Endothelial cell of umbilical vein (primary cell): ENCODE measurements around the gene SLC39A3. TPM values are rescaled to one million over a fixed set of nuclear protein-coding genes. Genes with fewer than 3 reads are reported as not detected.

Experiments
- BruUV-seq: library from RNA; stranded (reverse); fragments of 400-500 nt; replicated peaks from 2 replicates; lab custom pipeline; 2021; lab: Mats Ljungman, UMichigan
- CTCF ChIA-PET: fragments of 300-600, 350-600 bp; sonication (Branson Sonifier 250); formaldehyde crosslinking; loops from one replicate; lab custom pipeline; 2021; ENCODE audit warnings: antibody characterized with exemption, inconsistent platforms; lab: Charles Lee
- POLR2A ChIA-PET: fragments of 300-600, 350-600 bp; sonication (Branson Sonifier 250); formaldehyde crosslinking; loops from one replicate; lab custom pipeline; 2021; ENCODE audit warnings: antibody characterized with exemption, inconsistent platforms; lab: Charles Lee
- DNase-seq: peaks from one replicate; pipeline ENCODE4 v3.0.0-alpha.2; 2011; ENCODE audit warnings: low read depth, low spot score
- FAIRE-seq: peaks from 2 replicates; lab custom pipeline; 2011; peaks lifted over from hg19 to GRCh38; lab: Jason Lieb, UNC
- H2AFZ ChIP-seq: 2 replicates; pipeline ENCODE4 v1.6.0; 2012; ENCODE audit warnings: low read depth, low read length, control low read depth, inconsistent platforms
- H3K27ac ChIP-seq: 2 replicates; pipeline ENCODE4 v1.5.1; 2011; ENCODE audit warnings: low read depth, mild to moderate bottlenecking, control low read depth, low read length, moderate library complexity; ENCODE audit not compliant: insufficient read depth
- H3K27me3 ChIP-seq, 2 experiments: 2 replicates each; pipeline versions ENCODE4 v1.6.0 to v1.6.1; 2011; ENCODE audit warnings: low read length in 2 of 2, mixed read lengths in 1 of 2; ENCODE audit not compliant: control insufficient read depth in 2 of 2, insufficient read depth in 2 of 2
- H3K36me3 ChIP-seq, 2 experiments: 2 replicates in 1 of 2; 3 replicates in 1 of 2; pipeline ENCODE4 v1.5.1; 2011; ENCODE audit warnings: low read length in 2 of 2, mild to moderate bottlenecking in 1 of 2, moderate library complexity in 1 of 2; ENCODE audit not compliant: control insufficient read depth in 2 of 2, insufficient read depth in 2 of 2; ENCODE audit errors: extremely low read depth in 1 of 2
- H3K4me1 ChIP-seq: 3 replicates; pipeline ENCODE4 v1.5.1; 2011; ENCODE audit warnings: mild to moderate bottlenecking, low read length; ENCODE audit not compliant: control insufficient read depth, insufficient read depth; ENCODE audit errors: extremely low read depth
- H3K4me2 ChIP-seq: 2 replicates; pipeline ENCODE4 v1.6.1; 2011; ENCODE audit warnings: low read length, control low read depth, mixed read lengths; ENCODE audit not compliant: insufficient read depth
- H3K4me3 ChIP-seq, 3 experiments: fragments of 200-600 bp in 1 of 3; sonication (generic), shearing (Covaris generic) in 1 of 3; replicated peaks in 1 of 3; 2 replicates each; pipeline ENCODE4 v1.5.1; 2011 to 2016; ENCODE audit warnings: control low read depth in 3 of 3, low read length in 3 of 3, mild to moderate bottlenecking in 2 of 3, inconsistent platforms in 1 of 3, low read depth in 1 of 3, moderate library complexity in 1 of 3; ENCODE audit not compliant: insufficient read depth in 1 of 3
- H3K79me2 ChIP-seq: 2 replicates; pipeline ENCODE4 v1.6.0; 2012; ENCODE audit warnings: low read length, inconsistent platforms; ENCODE audit not compliant: control insufficient read depth, insufficient read depth
- H3K9ac ChIP-seq: replicated peaks from 2 replicates; pipeline ENCODE3; 2011; ENCODE audit warnings: low read length, control low read depth; ENCODE audit not compliant: insufficient read depth; ENCODE audit errors: extremely low read depth
- H3K9me1 ChIP-seq: replicated peaks from 3 replicates; pipeline ENCODE4 v1.6.0; 2011; ENCODE audit warnings: mild to moderate bottlenecking, low read length; ENCODE audit not compliant: control insufficient read depth, insufficient read depth; ENCODE audit errors: extremely low read depth
- H3K9me3 ChIP-seq: replicated peaks from 2 replicates; pipeline ENCODE4 v1.5.1; 2012; ENCODE audit warnings: low read length, inconsistent platforms; ENCODE audit not compliant: control insufficient read depth, insufficient read depth
- H4K20me1 ChIP-seq: replicated peaks from 2 replicates; pipeline ENCODE3; 2011; ENCODE audit warnings: mild to moderate bottlenecking, low read length; ENCODE audit not compliant: control insufficient read depth, insufficient read depth; ENCODE audit errors: extremely low read depth
- CTCF ChIP-seq, 2 donors: IDR thresholded peaks; 1 replicate in 1 of 2; 2 replicates in 1 of 2; pipeline ENCODE4 v1.5.1; 2011; ENCODE audit warnings: low read length in 2 of 2, mild to moderate bottlenecking in 2 of 2, moderate library complexity in 2 of 2, control low read depth in 1 of 2, inconsistent platforms in 1 of 2, low read depth in 1 of 2; ENCODE audit not compliant: insufficient read depth in 1 of 2; ENCODE audit errors: extremely low read depth in 1 of 2
- EZH2 ChIP-seq: IDR thresholded peaks from 2 replicates; pipeline ENCODE4 v1.6.1; 2012; ENCODE audit warnings: borderline replicate concordance, low read depth, mild to moderate bottlenecking, moderate library complexity, low read length, inconsistent platforms; ENCODE audit not compliant: severe bottlenecking
- FOS ChIP-seq: IDR thresholded peaks from 2 replicates; pipeline ENCODE4 v1.6.1; 2011; ENCODE audit warnings: mild to moderate bottlenecking, low read length, moderate library complexity, borderline replicate concordance; ENCODE audit not compliant: insufficient read depth
- JUN ChIP-seq: IDR thresholded peaks from 2 replicates; pipeline ENCODE4 v1.6.1; 2011; ENCODE audit warnings: borderline replicate concordance, low read depth; ENCODE audit not compliant: insufficient read length, insufficient read depth
- MYC ChIP-seq: IDR thresholded peaks from one replicate; pipeline ENCODE4 v1.6.1; 2011; ENCODE audit warnings: mild to moderate bottlenecking, low read depth, low read length
- POLR2AphosphoS5 ChIP-seq: IDR thresholded peaks from 2 replicates; pipeline ENCODE4 v1.6.1; 2012; ENCODE audit warnings: low read depth, mild to moderate bottlenecking, control low read depth, low read length, moderate library complexity; ENCODE audit not compliant: insufficient read depth
- dilution Hi-C: fragments of 300-500 bp; cut with MboI; formaldehyde crosslinking; loops from one replicate; pipeline ENCODE4 v1.15.0; 2019; ENCODE audit warnings: low sequenced_read_pairs; ENCODE audit not compliant: extremely low pct_ligation_motif_present
- intact Hi-C: fragments of 100-400 bp; cut with micrococcal nuclease; formaldehyde crosslinking; loops from one replicate; pipeline ENCODE4 v1.10.0; 2022
- polyA plus RNA-seq, 4 experiments: library from polyadenylated mRNA; depleted of rRNA in 3 of 4; stranded (reverse) in 3 of 4; unstranded in 1 of 4; fragments of >200 nt; gene quantifications; 2 replicates each; pipeline versions ENCODE4 v1.2.1 to v1.2.3, GENCODE V29; 2011 to 2012; ENCODE audit warnings: missing spikeins in 1 of 4
- total RNA-seq: library from RNA; stranded (reverse); gene quantifications from 2 replicates; pipeline ENCODE4 v1.2.3, GENCODE V29; 2021
- TF ChIP-seq, protein P1 (sequence below): IDR thresholded peaks from 2 replicates; pipeline ENCODE4 v1.6.1; 2011; ENCODE audit not compliant: insufficient read depth, insufficient read length

The SLC39A3 gene
- total and polyA plus RNA-seq, 2 donors (not counting 3 experiments of a cell fraction or from before 2014, with no cell fraction given) = 28.0 to 43.1 TPM

DNA sequence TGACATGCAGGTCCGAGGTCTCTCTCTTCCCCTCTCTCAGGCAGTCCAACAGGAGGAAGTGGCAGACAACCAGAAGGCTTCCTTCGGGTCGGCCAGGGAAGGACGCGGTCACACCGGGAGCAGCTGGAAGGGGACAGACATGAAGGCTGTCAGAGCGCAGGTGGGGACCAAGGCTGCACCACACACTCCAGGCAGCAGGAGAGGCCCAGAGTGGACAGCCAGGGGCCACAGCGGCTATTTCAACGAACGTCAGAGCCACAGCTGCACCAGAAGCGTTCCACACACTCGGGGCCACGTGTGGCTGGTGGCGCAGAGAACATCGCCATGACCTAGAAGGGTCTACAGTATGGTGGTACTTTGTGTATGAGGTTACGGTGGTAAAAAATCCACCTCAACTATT, 16.0 kb upstream of the SLC39A3 start:
- TF ChIP-seq POLR2AphosphoS5 (no peak), JUN (no peak), CTCF (IDR thresholded peaks at IDR 0.05; ENCODE audit: extremely low read depth in 1 of 2, insufficient read depth in 1 of 2, low read depth in 1 of 2, low read length in 2 of 2) (no peak), EZH2 (no peak), MYC (no peak), FOS (no peak)
- TF ChIP-seq, protein P1, sequence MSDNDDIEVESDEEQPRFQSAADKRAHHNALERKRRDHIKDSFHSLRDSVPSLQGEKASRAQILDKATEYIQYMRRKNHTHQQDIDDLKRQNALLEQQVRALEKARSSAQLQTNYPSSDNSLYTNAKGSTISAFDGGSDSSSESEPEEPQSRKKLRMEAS = no peak
- H3K79me2 ChIP-seq = no peaks in the 10 kb centered on the region
- no peak overlapping the region for H3K4me3 ChIP-seq
- no peaks in the 10 kb centered on the region for H3K27me3 ChIP-seq
- no peaks in the 10 kb centered on the region for H3K4me1 ChIP-seq
- CTCF ChIA-PET = interaction anchor here (2.1 kb wide), 1 partner anchor 108 kb away, joined by 6 read pairs; no protein-coding TSS in a partner anchor
- dilution Hi-C loops = loop anchor here (10.0 kb wide), 1 partner anchor 61 kb away; no protein-coding TSS in a partner anchor
- H3K36me3 ChIP-seq = peaks cover 8 to 28% of the 10 kb centered on the region in 2 experiments
- H3K9me1 ChIP-seq = no peaks in the 10 kb centered on the region
- POLR2A ChIA-PET = no interaction called here
- intact Hi-C loops = no loop called here
- no peaks in the 10 kb centered on the region for H3K9me3 ChIP-seq
- no TSS peak for BruUV-seq
- H2AFZ ChIP-seq = no peak overlapping the region
- no peaks in the 10 kb centered on the region for H4K20me1 ChIP-seq
- FAIRE-seq = no peak
- DNase-seq = no peak
- no peak overlapping the region for H3K4me2 ChIP-seq
- no peak overlapping the region for H3K9ac ChIP-seq
- no peak overlapping the region for H3K27ac ChIP-seq
